AG10803 (cell line): Measurements from ENCODE around the gene INSRR.

Experiments
- DNase-seq: peaks from one replicate; pipeline ENCODE4 v3.0.0; 2010; ENCODE audit warnings: low read depth
- H3K4me3 ChIP-seq: 2 replicates; pipeline ENCODE4 v1.5.1; 2011; ENCODE audit warnings: mild to moderate bottlenecking, low read length, control low read depth
- TF ChIP-seq, protein P1 (sequence below): conservative IDR thresholded peaks from 2 replicates; pipeline ENCODE4 v1.5.1; 2011; ENCODE audit warnings: mild to moderate bottlenecking, low read length, control low read depth, inconsistent platforms

Gene INSRR

DNA sequence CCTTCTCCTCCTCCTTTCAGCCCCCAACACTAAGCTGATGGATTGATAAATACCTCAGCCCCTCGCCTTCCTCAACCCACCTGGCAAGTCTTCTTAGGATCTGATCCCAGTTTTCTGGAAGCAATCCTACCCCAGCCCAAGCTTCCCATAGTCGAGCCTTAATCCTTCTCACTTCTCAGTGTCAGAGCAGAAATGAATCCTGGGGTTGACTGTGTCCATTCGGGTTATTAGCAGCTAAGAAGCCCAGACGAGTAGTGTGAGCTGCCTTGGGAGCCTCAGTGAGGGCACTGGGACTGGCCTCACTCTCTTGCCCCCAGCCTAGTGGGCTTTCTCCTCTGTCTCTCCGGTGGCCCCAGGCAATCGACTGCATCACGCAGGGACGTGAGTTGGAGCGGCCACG is 22.2 kb upstream of the INSRR start:
- TF ChIP-seq, protein P1, sequence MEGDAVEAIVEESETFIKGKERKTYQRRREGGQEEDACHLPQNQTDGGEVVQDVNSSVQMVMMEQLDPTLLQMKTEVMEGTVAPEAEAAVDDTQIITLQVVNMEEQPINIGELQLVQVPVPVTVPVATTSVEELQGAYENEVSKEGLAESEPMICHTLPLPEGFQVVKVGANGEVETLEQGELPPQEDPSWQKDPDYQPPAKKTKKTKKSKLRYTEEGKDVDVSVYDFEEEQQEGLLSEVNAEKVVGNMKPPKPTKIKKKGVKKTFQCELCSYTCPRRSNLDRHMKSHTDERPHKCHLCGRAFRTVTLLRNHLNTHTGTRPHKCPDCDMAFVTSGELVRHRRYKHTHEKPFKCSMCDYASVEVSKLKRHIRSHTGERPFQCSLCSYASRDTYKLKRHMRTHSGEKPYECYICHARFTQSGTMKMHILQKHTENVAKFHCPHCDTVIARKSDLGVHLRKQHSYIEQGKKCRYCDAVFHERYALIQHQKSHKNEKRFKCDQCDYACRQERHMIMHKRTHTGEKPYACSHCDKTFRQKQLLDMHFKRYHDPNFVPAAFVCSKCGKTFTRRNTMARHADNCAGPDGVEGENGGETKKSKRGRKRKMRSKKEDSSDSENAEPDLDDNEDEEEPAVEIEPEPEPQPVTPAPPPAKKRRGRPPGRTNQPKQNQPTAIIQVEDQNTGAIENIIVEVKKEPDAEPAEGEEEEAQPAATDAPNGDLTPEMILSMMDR, result no peak
- H3K4me3 ChIP-seq, result no peak overlapping the region
- DNase-seq, result no peak

DNA sequence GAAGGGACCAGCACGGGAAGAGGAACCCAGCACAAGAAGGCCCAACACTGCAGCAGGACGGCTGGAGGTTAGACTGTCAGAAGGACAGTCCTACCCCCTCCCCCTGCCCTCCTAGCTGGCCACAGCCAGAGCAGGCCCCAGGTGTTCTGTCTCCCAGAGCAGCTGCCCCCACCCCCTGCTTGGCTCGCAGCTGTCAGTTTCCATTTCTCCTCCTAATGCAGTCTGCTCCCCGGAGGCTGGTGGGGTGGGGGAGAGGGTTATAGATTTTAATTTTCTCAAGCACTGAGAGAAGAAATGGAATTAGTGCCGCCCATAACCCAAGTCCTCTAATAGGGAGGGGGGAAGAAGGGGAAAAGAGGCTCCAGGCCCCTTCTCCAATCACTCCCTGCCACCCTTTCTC is 21.6 kb upstream of the INSRR start:
- no peak for DNase-seq
- TF ChIP-seq, protein P1, result no peak
- H3K4me3 ChIP-seq, result no peak overlapping the region

- TF ChIP-seq, protein P1, result no peak
- no peak overlapping the region for H3K4me3 ChIP-seq
- no peak for DNase-seq
These were observed 21.0 kb upstream of the INSRR start for GRCh38 chr1:156879876-156880275.

DNA sequence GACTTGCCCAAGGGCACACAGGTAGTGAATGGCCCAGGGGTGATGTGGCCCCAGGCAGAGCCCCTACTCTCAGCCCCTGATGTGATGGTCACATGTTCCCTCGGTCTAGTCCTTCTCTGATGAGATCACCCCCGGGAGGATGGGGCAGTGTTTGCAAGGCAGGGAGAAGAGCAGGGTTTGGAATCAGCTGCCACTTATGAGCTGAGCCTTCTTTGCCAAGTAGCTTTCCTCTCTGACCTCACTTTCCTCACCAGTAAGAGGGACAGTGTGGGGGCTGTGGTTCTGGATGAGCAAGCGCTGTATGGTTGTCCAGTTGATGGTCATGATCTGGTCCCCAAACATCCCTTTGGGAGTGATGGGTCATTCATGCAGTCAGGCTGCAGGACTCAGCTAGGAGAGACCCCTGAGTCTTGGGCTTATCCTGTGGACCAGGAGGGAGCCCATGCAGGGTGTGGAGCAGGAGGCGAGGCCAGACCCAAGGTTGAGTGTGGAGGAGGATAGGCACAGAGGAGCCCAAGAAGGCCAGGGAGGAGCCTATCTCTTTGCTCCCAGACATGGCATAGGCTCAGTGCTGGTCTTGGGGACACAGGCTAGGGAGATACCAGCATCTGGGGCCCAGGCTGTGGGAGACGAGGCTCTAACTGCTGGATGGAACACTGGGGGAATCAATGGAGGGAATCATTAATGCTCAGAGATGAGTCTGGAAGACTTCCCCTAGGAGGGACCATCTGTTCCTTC is 18.7 kb upstream of the INSRR start:
- DNase-seq, result no peak
- H3K4me3 ChIP-seq, result no peak overlapping the region
- TF ChIP-seq, protein P1, result no peak

DNA sequence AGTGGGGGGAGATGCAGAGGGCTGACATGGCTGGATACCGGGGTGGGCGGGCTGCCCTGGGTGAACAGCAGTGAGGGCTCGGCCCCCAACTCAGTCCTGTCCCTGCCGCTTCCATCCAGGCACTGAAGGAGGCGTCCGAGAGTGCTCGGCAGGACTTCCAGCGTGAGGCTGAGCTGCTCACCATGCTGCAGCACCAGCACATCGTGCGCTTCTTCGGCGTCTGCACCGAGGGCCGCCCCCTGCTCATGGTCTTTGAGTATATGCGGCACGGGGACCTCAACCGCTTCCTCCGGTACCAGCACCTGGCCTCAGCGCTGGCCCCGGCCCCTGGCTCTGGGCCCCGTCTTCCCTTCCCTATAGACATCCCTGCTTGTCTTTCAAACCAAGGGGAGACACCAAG is 17.4 kb upstream of the INSRR start:
- no peak for DNase-seq
- TF ChIP-seq, protein P1, result peak; percentile 7; the same call in 1 of the 2 replicates
- H3K4me3 ChIP-seq, result no peak overlapping the region

DNA sequence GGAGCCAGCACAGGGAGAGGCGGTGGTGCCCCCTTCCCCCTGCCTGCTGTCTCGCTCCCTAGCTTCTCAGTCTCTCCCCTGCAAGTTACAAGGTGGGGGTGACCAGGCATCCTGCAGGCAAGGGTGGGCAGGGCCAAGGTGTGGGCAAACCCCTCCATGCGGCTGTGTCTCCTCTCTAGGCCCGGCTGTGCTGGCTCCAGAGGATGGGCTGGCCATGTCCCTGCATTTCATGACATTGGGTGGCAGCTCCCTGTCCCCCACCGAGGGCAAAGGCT is 16.4 kb upstream of the INSRR start:
- TF ChIP-seq, protein P1, result no peak
- DNase-seq, result no peak
- H3K4me3 ChIP-seq, result no peak overlapping the region

GRCh38 chr1:156874572-156875340 is 15.8 kb upstream of the INSRR start:
- no peak for DNase-seq
- no peak overlapping the region for H3K4me3 ChIP-seq
- TF ChIP-seq, protein P1, result no peak
